ENCODE measurements around the gene DDX4. TPM values are rescaled to one million over a fixed set of nuclear protein-coding genes. Genes with fewer than 3 reads are reported as not detected.

Gene DDX4
- total RNA-seq, 1 experiment from 2014 or later = not detected

GRCh38 chr5:55750063-55750462 lies 12.2 kb downstream of the DDX4 start:
- intact Hi-C loops (cut with micrococcal nuclease) = no loop called here
- TF ChIP-seq ZNF274 (IDR thresholded peaks at IDR 0.05; ENCODE audit: low read depth, low read length) (no peak), POLR2A (IDR thresholded peaks at IDR 0.05; ENCODE audit: borderline replicate concordance, extremely low read depth, insufficient read depth, insufficient read length) (no peak)
- CTCF ChIA-PET = no interaction called here
- no peak overlapping the region for H2AFZ ChIP-seq (ENCODE audit: low read depth, low read length, poor library complexity, severe bottlenecking)
- POLR2A ChIA-PET = no interaction called here
- DNase-seq (ENCODE audit: low read depth, low spot score) (no peak), ATAC-seq (no peak)
- no peak overlapping the region for H3K27ac ChIP-seq (ENCODE audit: low read depth, low read length)
- no peaks in the 10 kb centered on the region for H3K9me2 ChIP-seq (ENCODE audit: insufficient read depth)
- H3K79me2 ChIP-seq (ENCODE audit: insufficient read depth, low read length) = no peaks in the 10 kb centered on the region
- H3K9ac ChIP-seq (ENCODE audit: low read length) = no peak overlapping the region
- no peaks in the 10 kb centered on the region for H3K9me3 ChIP-seq (ENCODE audit: control insufficient read depth in 1 of 2, insufficient read depth in 1 of 2, low read depth in 1 of 2, low read length in 2 of 2)
- H3K27me3 ChIP-seq (ENCODE audit: insufficient read depth, low read length) = no peaks in the 10 kb centered on the region
- no peaks in the 10 kb centered on the region for H4K20me1 ChIP-seq (ENCODE audit: insufficient read depth)
- no peaks in the 10 kb centered on the region for H3K36me3 ChIP-seq (ENCODE audit: control insufficient read depth in 1 of 2, insufficient read depth in 2 of 2, low read length in 2 of 2)
- RAD21 ChIA-PET (ENCODE audit: low non-redundant PET in 1 of 2, low total read pairs in 2 of 2, uncharacterized antibody in 2 of 2, unreplicated experiment in 2 of 2) = no interaction called here
- no peaks in the 10 kb centered on the region for H3K4me1 ChIP-seq (ENCODE audit: control insufficient read depth in 1 of 2, insufficient read depth in 2 of 2, low read length in 2 of 2)
- no peak overlapping the region for H3K4me3 ChIP-seq (replicated peaks in 1 of 2; ENCODE audit: low read depth in 1 of 2, low read length in 2 of 2)
- BruUV-seq (replicated peaks) = no TSS peak
- no peak overlapping the region for H3K4me2 ChIP-seq (ENCODE audit: low read length)

- Histone ChIP-seq H3K36me3 (ENCODE audit: control insufficient read depth in 1 of 2, insufficient read depth in 2 of 2, low read length in 2 of 2) (no peaks in the 10 kb centered on the region), H3K9ac (ENCODE audit: low read length) (no peak overlapping the region), H3K4me3 (replicated peaks in 1 of 2; ENCODE audit: low read depth in 1 of 2, low read length in 2 of 2) (no peak overlapping the region), H4K20me1 (ENCODE audit: insufficient read depth) (no peaks in the 10 kb centered on the region), H2AFZ (ENCODE audit: low read depth, low read length, poor library complexity, severe bottlenecking) (no peak overlapping the region), H3K4me1 (ENCODE audit: control insufficient read depth in 1 of 2, insufficient read depth in 2 of 2, low read length in 2 of 2) (no peaks in the 10 kb centered on the region), H3K4me2 (ENCODE audit: low read length) (no peak overlapping the region), H3K9me3 (ENCODE audit: control insufficient read depth in 1 of 2, insufficient read depth in 1 of 2, low read depth in 1 of 2, low read length in 2 of 2) (no peaks in the 10 kb centered on the region), H3K27me3 (ENCODE audit: insufficient read depth, low read length) (no peaks in the 10 kb centered on the region), H3K27ac (ENCODE audit: low read depth, low read length) (no peak overlapping the region), H3K79me2 (ENCODE audit: insufficient read depth, low read length) (no peaks in the 10 kb centered on the region), H3K9me2 (ENCODE audit: insufficient read depth) (no peaks in the 10 kb centered on the region)
- RAD21 ChIA-PET (ENCODE audit: low non-redundant PET in 1 of 2, low total read pairs in 2 of 2, uncharacterized antibody in 2 of 2, unreplicated experiment in 2 of 2) = no interaction called here
- CTCF ChIA-PET = no interaction called here
- POLR2A ChIA-PET = no interaction called here
- TF ChIP-seq ZNF274 (IDR thresholded peaks at IDR 0.05; ENCODE audit: low read depth, low read length) = no peak
- TF ChIP-seq EZH2 (IDR thresholded peaks at IDR 0.05) = no peak
- TF ChIP-seq EZH2phosphoT487 (IDR thresholded peaks at IDR 0.05; ENCODE audit: borderline replicate concordance) = no peak
- TF ChIP-seq, protein P1, sequence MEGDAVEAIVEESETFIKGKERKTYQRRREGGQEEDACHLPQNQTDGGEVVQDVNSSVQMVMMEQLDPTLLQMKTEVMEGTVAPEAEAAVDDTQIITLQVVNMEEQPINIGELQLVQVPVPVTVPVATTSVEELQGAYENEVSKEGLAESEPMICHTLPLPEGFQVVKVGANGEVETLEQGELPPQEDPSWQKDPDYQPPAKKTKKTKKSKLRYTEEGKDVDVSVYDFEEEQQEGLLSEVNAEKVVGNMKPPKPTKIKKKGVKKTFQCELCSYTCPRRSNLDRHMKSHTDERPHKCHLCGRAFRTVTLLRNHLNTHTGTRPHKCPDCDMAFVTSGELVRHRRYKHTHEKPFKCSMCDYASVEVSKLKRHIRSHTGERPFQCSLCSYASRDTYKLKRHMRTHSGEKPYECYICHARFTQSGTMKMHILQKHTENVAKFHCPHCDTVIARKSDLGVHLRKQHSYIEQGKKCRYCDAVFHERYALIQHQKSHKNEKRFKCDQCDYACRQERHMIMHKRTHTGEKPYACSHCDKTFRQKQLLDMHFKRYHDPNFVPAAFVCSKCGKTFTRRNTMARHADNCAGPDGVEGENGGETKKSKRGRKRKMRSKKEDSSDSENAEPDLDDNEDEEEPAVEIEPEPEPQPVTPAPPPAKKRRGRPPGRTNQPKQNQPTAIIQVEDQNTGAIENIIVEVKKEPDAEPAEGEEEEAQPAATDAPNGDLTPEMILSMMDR (IDR thresholded peaks at IDR 0.05 in 2 of 3, conservative IDR thresholded peaks at IDR 0.05 in 1 of 3; ENCODE audit: borderline replicate concordance in 1 of 3, insufficient read depth in 1 of 3, low read depth in 2 of 3, low read length in 2 of 3) = no peak
- no peak for TF ChIP-seq SP1 (IDR thresholded peaks at IDR 0.05; ENCODE audit: low read depth)
- no peak for TF ChIP-seq POLR2A (IDR thresholded peaks at IDR 0.05; ENCODE audit: borderline replicate concordance, extremely low read depth, insufficient read depth, insufficient read length)
- no peak for TF ChIP-seq SIN3A (IDR thresholded peaks at IDR 0.05; ENCODE audit: low read depth)
- TF ChIP-seq CBX3 (IDR thresholded peaks at IDR 0.05; ENCODE audit: low read depth) = no peak
- TF ChIP-seq ZFX (IDR thresholded peaks at IDR 0.05) = no peak
- no peak for TF ChIP-seq CEBPB (IDR thresholded peaks at IDR 0.05; ENCODE audit: low read depth)
- TF ChIP-seq TCF7L2 (IDR thresholded peaks at IDR 0.05; ENCODE audit: borderline replicate concordance, extremely low read depth, insufficient read depth, insufficient read length) = no peak
- no peak for TF ChIP-seq POLR2AphosphoS5 (IDR thresholded peaks at IDR 0.05; ENCODE audit: low read depth, low read length)
- TF ChIP-seq JUND (IDR thresholded peaks at IDR 0.05) = no peak
- TF ChIP-seq YY1 (IDR thresholded peaks at IDR 0.05; ENCODE audit: extremely low read depth, insufficient replicate concordance, low read depth, low read length) = no peak
- no peak for TF ChIP-seq FOSL1 (IDR thresholded peaks at IDR 0.05; ENCODE audit: low read depth)
- TF ChIP-seq, protein P2, sequence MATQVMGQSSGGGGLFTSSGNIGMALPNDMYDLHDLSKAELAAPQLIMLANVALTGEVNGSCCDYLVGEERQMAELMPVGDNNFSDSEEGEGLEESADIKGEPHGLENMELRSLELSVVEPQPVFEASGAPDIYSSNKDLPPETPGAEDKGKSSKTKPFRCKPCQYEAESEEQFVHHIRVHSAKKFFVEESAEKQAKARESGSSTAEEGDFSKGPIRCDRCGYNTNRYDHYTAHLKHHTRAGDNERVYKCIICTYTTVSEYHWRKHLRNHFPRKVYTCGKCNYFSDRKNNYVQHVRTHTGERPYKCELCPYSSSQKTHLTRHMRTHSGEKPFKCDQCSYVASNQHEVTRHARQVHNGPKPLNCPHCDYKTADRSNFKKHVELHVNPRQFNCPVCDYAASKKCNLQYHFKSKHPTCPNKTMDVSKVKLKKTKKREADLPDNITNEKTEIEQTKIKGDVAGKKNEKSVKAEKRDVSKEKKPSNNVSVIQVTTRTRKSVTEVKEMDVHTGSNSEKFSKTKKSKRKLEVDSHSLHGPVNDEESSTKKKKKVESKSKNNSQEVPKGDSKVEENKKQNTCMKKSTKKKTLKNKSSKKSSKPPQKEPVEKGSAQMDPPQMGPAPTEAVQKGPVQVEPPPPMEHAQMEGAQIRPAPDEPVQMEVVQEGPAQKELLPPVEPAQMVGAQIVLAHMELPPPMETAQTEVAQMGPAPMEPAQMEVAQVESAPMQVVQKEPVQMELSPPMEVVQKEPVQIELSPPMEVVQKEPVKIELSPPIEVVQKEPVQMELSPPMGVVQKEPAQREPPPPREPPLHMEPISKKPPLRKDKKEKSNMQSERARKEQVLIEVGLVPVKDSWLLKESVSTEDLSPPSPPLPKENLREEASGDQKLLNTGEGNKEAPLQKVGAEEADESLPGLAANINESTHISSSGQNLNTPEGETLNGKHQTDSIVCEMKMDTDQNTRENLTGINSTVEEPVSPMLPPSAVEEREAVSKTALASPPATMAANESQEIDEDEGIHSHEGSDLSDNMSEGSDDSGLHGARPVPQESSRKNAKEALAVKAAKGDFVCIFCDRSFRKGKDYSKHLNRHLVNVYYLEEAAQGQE (IDR thresholded peaks at IDR 0.05; ENCODE audit: low read depth) = no peak
- no peak for TF ChIP-seq EGR1 (IDR thresholded peaks at IDR 0.05; ENCODE audit: low read depth)
- no peak for TF ChIP-seq SRF (IDR thresholded peaks at IDR 0.05; ENCODE audit: low read depth)
- BruUV-seq (replicated peaks) = no TSS peak
- intact Hi-C loops (cut with micrococcal nuclease) = no loop called here
- ATAC-seq = no peak
- no peak for DNase-seq (ENCODE audit: low read depth, low spot score)
These were observed 12.6 kb downstream of the DDX4 start for GRCh38 chr5:55750499-55750898.

Data from HCT116 (cell line).